Endodermal cell (in vitro differentiated cells): ENCODE measurements around the gene PHF19. TPM values are rescaled to one million over a fixed set of nuclear protein-coding genes. Genes with fewer than 3 reads are reported as not detected.

ENCODE experiments used
- DNase-seq: peaks from one replicate; pipeline ENCODE4 v3.0.0-alpha.2; 2017
- H3K27ac ChIP-seq: 2 replicates; pipeline ENCODE4 v1.5.1; 2013; ENCODE audit warnings: mild to moderate bottlenecking, low read depth, low read length, moderate library complexity
- H3K27me3 ChIP-seq: 2 replicates; pipeline ENCODE4 v1.6.1; 2013; ENCODE audit warnings: mild to moderate bottlenecking, low read length, moderate library complexity; ENCODE audit not compliant: insufficient read depth, control insufficient read depth, poor library complexity, severe bottlenecking
- H3K36me3 ChIP-seq: 2 replicates; pipeline ENCODE4 v1.7.0; 2013; ENCODE audit warnings: mild to moderate bottlenecking, low read length, moderate library complexity; ENCODE audit not compliant: control insufficient read depth, insufficient read depth
- H3K4me1 ChIP-seq: one replicate; pipeline ENCODE4 v1.7.0; 2013; ENCODE audit warnings: low read length; ENCODE audit not compliant: control insufficient read depth, insufficient read depth
- H3K4me3 ChIP-seq: 2 replicates; pipeline ENCODE4 v1.5.1; 2013; ENCODE audit warnings: mild to moderate bottlenecking, low read length, moderate library complexity
- H3K9ac ChIP-seq: 2 replicates; pipeline ENCODE4 v1.6.1; 2013; ENCODE audit warnings: mild to moderate bottlenecking, low read length, moderate library complexity; ENCODE audit not compliant: poor library complexity, severe bottlenecking; ENCODE audit errors: extremely low read depth
- H3K9me3 ChIP-seq: 2 replicates; pipeline ENCODE4 v1.6.1; 2013; ENCODE audit warnings: mild to moderate bottlenecking, low read length, moderate library complexity; ENCODE audit not compliant: control insufficient read depth
- H3K27ac Mint-ChIP-seq: 2 replicates; pipeline ENCODE4 v1.8.0; 2020; ENCODE audit warnings: mixed read lengths
- H3K27me3 Mint-ChIP-seq: 2 replicates; pipeline ENCODE4 v1.8.0; 2021; ENCODE audit warnings: mild to moderate bottlenecking, mixed read lengths; ENCODE audit not compliant: insufficient read depth
- H3K36me3 Mint-ChIP-seq: 2 replicates; pipeline ENCODE4 v1.8.0; 2020; ENCODE audit warnings: low read depth, mixed read lengths
- H3K4me1 Mint-ChIP-seq: 2 replicates; pipeline ENCODE4 v1.8.0; 2020; ENCODE audit warnings: mixed read lengths
- H3K4me3 Mint-ChIP-seq: 2 replicates; pipeline ENCODE4 v1.8.0; 2020; ENCODE audit warnings: mild to moderate bottlenecking, moderate library complexity, mixed read lengths
- H3K9me3 Mint-ChIP-seq: 2 replicates; pipeline ENCODE4 v1.8.0; 2020; ENCODE audit warnings: mild to moderate bottlenecking, mixed read lengths
- WGBS, 2 experiments: methylation state at CpG; one replicate each; pipeline versions ENCODE4 v1.1.5 to v1.1.7; 2013; ENCODE audit warnings: missing lambda C conversion rate in 2 of 2, mixed read lengths in 1 of 2; ENCODE audit not compliant: insufficient coverage in 1 of 2, insufficient read length in 1 of 2; 5-methylcytosine and 5-hydroxymethylcytosine counted together
- total RNA-seq, 2 donors: library from RNA; stranded (reverse); fragmentation: NEBNext Ultra II Directional in 1 of 2; extraction: Animal tissue kit (Norgen Biotek cat#: 25700) in 1 of 2; gene quantifications; 2 replicates in 1 of 2; 3 replicates in 1 of 2; pipeline ENCODE4 v1.2.1, GENCODE V29; 2021
- TF ChIP-seq, protein P1 (sequence below): fragments of 200-600 bp; sonication (generic); conservative IDR thresholded peaks from 2 replicates; pipeline ENCODE4 v1.5.0; 2021; ENCODE audit warnings: antibody characterized with exemption, mild to moderate bottlenecking

The PHF19 gene
- total RNA-seq, 2 donors from 2014 or later = 17.9 to 21.9 TPM

DNA sequence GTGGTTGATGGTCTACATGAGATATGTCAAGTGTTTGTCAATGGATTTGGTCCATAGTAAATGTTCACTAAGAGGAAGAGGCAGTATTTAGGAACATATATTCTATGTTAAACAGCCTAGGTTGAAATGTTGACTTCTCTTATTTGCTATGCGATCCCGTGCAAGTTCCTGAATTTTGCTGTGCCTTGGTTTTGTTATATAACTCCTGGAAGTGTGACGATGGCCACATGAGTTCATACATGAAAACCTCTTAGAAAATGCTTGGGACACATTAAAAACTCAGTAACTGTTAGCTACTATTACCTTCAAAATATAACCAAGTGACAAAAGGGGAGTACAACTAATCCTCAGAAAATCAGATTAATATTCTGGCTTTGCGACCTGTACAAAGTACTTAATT is 61.9 kb downstream of the PHF19 start:
- peaks cover 33% of the 10 kb centered on the region for H3K36me3 Mint-ChIP-seq
- no peaks in the 10 kb centered on the region for H3K9me3 ChIP-seq
- H3K9ac ChIP-seq = no peak overlapping the region
- H3K4me3 ChIP-seq = no peak overlapping the region
- H3K9me3 Mint-ChIP-seq = no peaks in the 10 kb centered on the region
- H3K27me3 Mint-ChIP-seq = no peaks in the 10 kb centered on the region
- TF ChIP-seq, protein P1, sequence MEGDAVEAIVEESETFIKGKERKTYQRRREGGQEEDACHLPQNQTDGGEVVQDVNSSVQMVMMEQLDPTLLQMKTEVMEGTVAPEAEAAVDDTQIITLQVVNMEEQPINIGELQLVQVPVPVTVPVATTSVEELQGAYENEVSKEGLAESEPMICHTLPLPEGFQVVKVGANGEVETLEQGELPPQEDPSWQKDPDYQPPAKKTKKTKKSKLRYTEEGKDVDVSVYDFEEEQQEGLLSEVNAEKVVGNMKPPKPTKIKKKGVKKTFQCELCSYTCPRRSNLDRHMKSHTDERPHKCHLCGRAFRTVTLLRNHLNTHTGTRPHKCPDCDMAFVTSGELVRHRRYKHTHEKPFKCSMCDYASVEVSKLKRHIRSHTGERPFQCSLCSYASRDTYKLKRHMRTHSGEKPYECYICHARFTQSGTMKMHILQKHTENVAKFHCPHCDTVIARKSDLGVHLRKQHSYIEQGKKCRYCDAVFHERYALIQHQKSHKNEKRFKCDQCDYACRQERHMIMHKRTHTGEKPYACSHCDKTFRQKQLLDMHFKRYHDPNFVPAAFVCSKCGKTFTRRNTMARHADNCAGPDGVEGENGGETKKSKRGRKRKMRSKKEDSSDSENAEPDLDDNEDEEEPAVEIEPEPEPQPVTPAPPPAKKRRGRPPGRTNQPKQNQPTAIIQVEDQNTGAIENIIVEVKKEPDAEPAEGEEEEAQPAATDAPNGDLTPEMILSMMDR = no peak
- WGBS, 2 experiments = 87 to 100% methylated on average over 4 of the region's 4 CpGs
- H3K4me1 Mint-ChIP-seq = no peaks in the 10 kb centered on the region
- H3K27ac ChIP-seq = no peak overlapping the region
- no peak overlapping the region for H3K4me3 Mint-ChIP-seq
- no peaks in the 10 kb centered on the region for H3K4me1 ChIP-seq
- no peak overlapping the region for H3K27ac Mint-ChIP-seq
- H3K27me3 ChIP-seq = no peaks in the 10 kb centered on the region
- H3K36me3 ChIP-seq = peaks cover 52% of the 10 kb centered on the region
- DNase-seq = no peak

DNA sequence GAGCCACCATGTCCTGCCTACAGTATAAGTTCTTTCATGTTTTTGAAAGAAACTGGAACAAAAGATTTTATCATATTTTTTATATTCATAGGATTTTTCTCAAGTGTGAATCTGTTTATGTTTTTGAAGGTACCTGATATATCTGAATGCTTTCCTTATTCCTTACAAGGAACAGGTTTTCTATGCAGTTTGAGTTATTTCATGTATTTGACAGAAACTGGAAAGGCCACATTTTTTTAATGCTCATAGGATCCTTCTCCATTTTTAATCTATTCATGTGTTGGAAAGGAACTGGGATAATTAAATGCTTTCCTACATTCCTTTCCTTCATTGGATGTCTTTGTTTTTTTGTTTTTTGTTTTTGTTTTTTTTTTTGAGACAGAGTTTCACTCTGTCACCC is 68.1 kb downstream of the PHF19 start:
- Mint-ChIP-seq H3K4me1 (no peaks in the 10 kb centered on the region), H3K36me3 (peaks cover 18% of the 10 kb centered on the region), H3K9me3 (peaks cover 48% of the 10 kb centered on the region), H3K27me3 (no peaks in the 10 kb centered on the region), H3K27ac (no peak overlapping the region), H3K4me3 (no peak overlapping the region)
- no peaks in the 10 kb centered on the region for H3K4me1 ChIP-seq
- DNase-seq = no peak
- no peaks in the 10 kb centered on the region for H3K27me3 ChIP-seq
- no peak overlapping the region for H3K4me3 ChIP-seq
- H3K36me3 ChIP-seq = no peaks in the 10 kb centered on the region
- no peak overlapping the region for H3K27ac ChIP-seq
- peaks cover 36% of the 10 kb centered on the region for H3K9me3 ChIP-seq
- TF ChIP-seq, protein P1 = no peak
- no peak overlapping the region for H3K9ac ChIP-seq

DNA sequence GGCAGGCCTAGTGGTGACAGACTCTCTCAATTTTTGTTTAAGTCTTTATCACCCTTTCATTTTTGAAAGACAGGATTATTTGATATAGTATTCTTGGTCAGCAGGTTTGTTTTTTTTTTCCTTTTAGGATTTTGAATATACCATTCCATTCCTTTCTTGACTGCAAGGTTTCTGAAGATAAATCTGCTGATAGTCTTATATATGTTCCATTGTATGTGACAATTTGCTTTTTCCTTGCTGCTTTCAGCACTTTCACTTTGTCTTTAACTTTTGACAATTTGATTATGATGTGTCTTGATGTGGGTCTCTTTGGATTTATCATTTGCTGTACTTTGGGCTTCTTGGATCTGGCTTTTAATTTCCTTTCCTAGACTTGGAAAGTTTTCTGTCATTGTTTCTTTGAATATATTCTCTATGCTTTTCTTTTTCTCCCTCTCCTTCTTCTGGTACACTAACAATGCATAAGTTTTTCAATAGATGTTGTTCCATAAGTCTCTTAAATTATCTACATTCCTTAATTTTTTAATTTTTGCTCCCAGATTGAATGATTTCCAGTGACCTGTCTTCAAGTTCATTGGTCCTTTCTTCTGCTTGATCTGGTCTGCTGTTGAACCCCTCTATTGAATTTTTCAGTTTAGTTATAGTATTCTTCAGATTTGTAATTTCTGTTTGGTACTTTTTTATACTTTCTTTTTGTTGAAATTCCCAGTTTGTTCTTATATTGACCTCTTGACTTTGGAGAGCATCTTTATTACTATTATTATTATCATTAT is 69.2 kb downstream of the PHF19 start:
- Mint-ChIP-seq H3K4me3 (no peak overlapping the region), H3K27me3 (no peaks in the 10 kb centered on the region), H3K36me3 (peaks cover 18% of the 10 kb centered on the region), H3K9me3 (peaks cover 52% of the 10 kb centered on the region), H3K4me1 (no peaks in the 10 kb centered on the region), H3K27ac (no peak overlapping the region)
- Histone ChIP-seq H3K27me3 (no peaks in the 10 kb centered on the region), H3K4me3 (no peak overlapping the region), H3K27ac (no peak overlapping the region), H3K9ac (no peak overlapping the region), H3K36me3 (no peaks in the 10 kb centered on the region), H3K4me1 (no peaks in the 10 kb centered on the region), H3K9me3 (peaks cover 39% of the 10 kb centered on the region)
- no peak for DNase-seq
- TF ChIP-seq, protein P1 = no peak

Other genes with a start within 250 kb of the PHF19 start
- gene MEGF9, start 162.7 kb downstream of the PHF19 start, total RNA-seq = 10 to 100 TPM in 1 of 2 donors, 1 to 10 TPM in 1; 5.0 to 10.7 TPM
- 10 to 100 TPM; 63.2 to 77.1 TPM for gene FBXW2, start 83.8 kb downstream of the PHF19 start, total RNA-seq
- gene PSMD5, start 34.3 kb downstream of the PHF19 start, total RNA-seq = 10 to 100 TPM; 21.8 to 52.7 TPM
- gene TRAF1, start 49.6 kb upstream of the PHF19 start, total RNA-seq = 1 to 10 TPM; 3.6 to 8.2 TPM
- gene C5, start 173.1 kb upstream of the PHF19 start, total RNA-seq = 10 to 100 TPM; 59.5 to 96.6 TPM
- gene CNTRL, start 197.8 kb upstream of the PHF19 start, total RNA-seq = 10 to 100 TPM; 18.0 to 21.0 TPM